Chondrocyte (in vitro differentiated cells): Measurements from ENCODE around the gene SLC4A4. TPM values are rescaled to one million over a fixed set of nuclear protein-coding genes. Genes with fewer than 3 reads are reported as not detected.

Experiments used
- DNase-seq: peaks from one replicate; pipeline ENCODE4 v3.0.0; 2021; ENCODE audit warnings: mixed read lengths, low spot score
- H3K27ac Mint-ChIP-seq: one replicate; pipeline ENCODE4 v1.8.0; 2021; ENCODE audit warnings: mild to moderate bottlenecking, moderate library complexity, mixed read lengths; ENCODE audit not compliant: unreplicated experiment
- H3K27me3 Mint-ChIP-seq: 2 replicates; pipeline ENCODE4 v1.8.0; 2021; ENCODE audit warnings: low read depth, mixed read lengths
- H3K36me3 Mint-ChIP-seq: 2 replicates; pipeline ENCODE4 v1.8.0; 2021; ENCODE audit warnings: low read depth, mixed read lengths
- H3K4me1 Mint-ChIP-seq: 2 replicates; pipeline ENCODE4 v1.8.0; 2021; ENCODE audit warnings: low read depth, mild to moderate bottlenecking, mixed read lengths
- H3K4me3 Mint-ChIP-seq: one replicate; pipeline ENCODE4 v1.8.0; 2021; ENCODE audit warnings: mild to moderate bottlenecking, moderate library complexity, mixed read lengths; ENCODE audit not compliant: unreplicated experiment
- H3K9me3 Mint-ChIP-seq: 2 replicates; pipeline ENCODE4 v1.8.0; 2021; ENCODE audit warnings: low read depth, mixed read lengths
- CTCF ChIP-seq: fragments of 200-600 bp; sonication (generic); IDR thresholded peaks from 2 replicates; pipeline ENCODE4 v1.5.0; 2021; ENCODE audit warnings: antibody characterized with exemption, mild to moderate bottlenecking, moderate library complexity
- total RNA-seq: library from RNA; stranded (reverse); gene quantifications from 3 replicates; pipeline ENCODE4 v1.2.1, GENCODE V29; 2021

Gene SLC4A4
- total RNA-seq, 1 donor from 2014 or later: 12.8 TPM

- no peaks in the 10 kb centered on the region for H3K36me3 Mint-ChIP-seq
- H3K27me3 Mint-ChIP-seq: no peaks in the 10 kb centered on the region
- H3K4me1 Mint-ChIP-seq: peaks cover 34% of the 10 kb centered on the region
- DNase-seq: no peak
- H3K4me3 Mint-ChIP-seq: no peak overlapping the region
- no peak for TF ChIP-seq CTCF
- peak overlapping the region; percentile 72 for H3K27ac Mint-ChIP-seq
- H3K9me3 Mint-ChIP-seq: no peaks in the 10 kb centered on the region
Observed at GRCh38 chr4:71294301-71294700, 44.5 kb upstream of the SLC4A4 start.

GRCh38 chr4:71296945-71297344, 41.9 kb upstream of the SLC4A4 start:
- no peak overlapping the region for H3K27ac Mint-ChIP-seq
- no peaks in the 10 kb centered on the region for H3K36me3 Mint-ChIP-seq
- no peaks in the 10 kb centered on the region for H3K9me3 Mint-ChIP-seq
- no peaks in the 10 kb centered on the region for H3K27me3 Mint-ChIP-seq
- no peak for DNase-seq
- peaks cover 23% of the 10 kb centered on the region for H3K4me1 Mint-ChIP-seq
- H3K4me3 Mint-ChIP-seq: no peak overlapping the region
- no peak for TF ChIP-seq CTCF

- Mint-ChIP-seq H3K27ac (no peak overlapping the region), H3K27me3 (no peaks in the 10 kb centered on the region), H3K9me3 (no peaks in the 10 kb centered on the region), H3K36me3 (no peaks in the 10 kb centered on the region), H3K4me3 (no peak overlapping the region), H3K4me1 (peaks cover 8% of the 10 kb centered on the region)
- no peak for TF ChIP-seq CTCF
- DNase-seq: no peak
Observed at GRCh38 chr4:71300362-71300761, 38.5 kb upstream of the SLC4A4 start.

GRCh38 chr4:71300964-71301363, 37.9 kb upstream of the SLC4A4 start:
- Mint-ChIP-seq H3K27ac (no peak overlapping the region), H3K36me3 (peaks cover 2% of the 10 kb centered on the region), H3K4me1 (peaks cover 8% of the 10 kb centered on the region), H3K9me3 (no peaks in the 10 kb centered on the region), H3K4me3 (no peak overlapping the region), H3K27me3 (no peaks in the 10 kb centered on the region)
- DNase-seq: no peak
- no peak for TF ChIP-seq CTCF

GRCh38 chr4:71303287-71303686, 35.5 kb upstream of the SLC4A4 start:
- Mint-ChIP-seq H3K9me3 (no peaks in the 10 kb centered on the region), H3K4me1 (no peaks in the 10 kb centered on the region), H3K4me3 (no peak overlapping the region), H3K36me3 (peaks cover 2% of the 10 kb centered on the region), H3K27me3 (no peaks in the 10 kb centered on the region), H3K27ac (no peak overlapping the region)
- no peak for DNase-seq
- TF ChIP-seq CTCF: no peak
